GM21367 (cell line): ENCODE results near the gene ZNF683.
"Not testable (repeated sequence)": the region's sequence is repeated elsewhere in the genome, so short reads cannot be mapped to it uniquely, and the experiment has no call there.

Experiments
- ATAC-seq: cut with Tn5 transposase; IDR thresholded peaks from one replicate; pipeline ENCODE4 v1.9.1; 2021; ENCODE audit not compliant: unreplicated experiment

The ZNF683 gene

GRCh38 chr1:26387447-26387846 lies 14.9 kb upstream of the ZNF683 start:
- no peak for ATAC-seq

GRCh38 chr1:26385063-26385462 lies 12.5 kb upstream of the ZNF683 start:
- not testable (repeated sequence) for ATAC-seq

GRCh38 chr1:26384076-26384475 lies 11.5 kb upstream of the ZNF683 start:
- no peak for ATAC-seq

GRCh38 chr1:26378879-26379251 lies 6.3 kb upstream of the ZNF683 start:
- ATAC-seq = no peak

GRCh38 chr1:26378088-26378878 lies 5.7 kb upstream of the ZNF683 start:
- ATAC-seq = peak; percentile 72

GRCh38 chr1:26376050-26376449 lies 3.5 kb upstream of the ZNF683 start:
- ATAC-seq = no peak

- no peak for ATAC-seq
Measured at GRCh38 chr1:26375081-26375480, 2.5 kb upstream of the ZNF683 start.

GRCh38 chr1:26374361-26374760 lies 1.8 kb upstream of the ZNF683 start:
- not testable (repeated sequence) for ATAC-seq

GRCh38 chr1:26373789-26374188 lies 1.2 kb upstream of the ZNF683 start:
- ATAC-seq = no peak

- no peak for ATAC-seq
Measured at GRCh38 chr1:26373281-26373680, 731 bp upstream of the ZNF683 start.

GRCh38 chr1:26372039-26372438 lies 511 bp downstream of the ZNF683 start:
- no peak for ATAC-seq

- ATAC-seq = no peak
Measured at GRCh38 chr1:26370591-26371382, 1.8 kb downstream of the ZNF683 start.

GRCh38 chr1:26368486-26368885 lies 4.1 kb downstream of the ZNF683 start:
- no peak for ATAC-seq

- no peak for ATAC-seq
Measured at GRCh38 chr1:26368006-26368405, 4.5 kb downstream of the ZNF683 start.

- ATAC-seq = no peak
Measured at GRCh38 chr1:26367441-26367840, 5.1 kb downstream of the ZNF683 start.

- ATAC-seq = no peak
Measured at GRCh38 chr1:26364956-26365355, 7.6 kb downstream of the ZNF683 start.

GRCh38 chr1:26363549-26364448 lies 8.8 kb downstream of the ZNF683 start:
- ATAC-seq = no peak

GRCh38 chr1:26362331-26362730 lies 10.2 kb downstream of the ZNF683 start:
- ATAC-seq = no peak

- no peak for ATAC-seq
Measured at GRCh38 chr1:26361605-26362122, 10.9 kb downstream of the ZNF683 start.

- ATAC-seq = no peak
Measured at GRCh38 chr1:26360807-26361604, 11.5 kb downstream of the ZNF683 start.
